Measurements from ENCODE around the gene ALPL.

GRCh38 chr1:21532992-21533534, 23.8 kb downstream of the ALPL start:
- TF ChIP-seq CTCF (IDR thresholded peaks at IDR 0.05) (no peak), EP300 (IDR thresholded peaks at IDR 0.05) (no peak), POLR2A (IDR thresholded peaks at IDR 0.05) (no peak)

Data from upper lobe of left lung (tissue), 4 donors.